Chondrocyte (in vitro differentiated cells): ENCODE measurements around the gene EPHA6. TPM values are rescaled to one million over a fixed set of nuclear protein-coding genes. Genes with fewer than 3 reads are reported as not detected.
A peak's percentile ranks its signal among the peaks of the same experiment; 100 is the strongest.
"Not testable (repeated sequence)": the region's sequence is repeated elsewhere in the genome, so short reads cannot be mapped to it uniquely, and the experiment has no call there.

Experiments used
- DNase-seq: peaks from one replicate; pipeline ENCODE4 v3.0.0; 2021; ENCODE audit warnings: mixed read lengths, low spot score
- H3K27ac Mint-ChIP-seq: one replicate; pipeline ENCODE4 v1.8.0; 2021; ENCODE audit warnings: mild to moderate bottlenecking, moderate library complexity, mixed read lengths; ENCODE audit not compliant: unreplicated experiment
- H3K27me3 Mint-ChIP-seq: 2 replicates; pipeline ENCODE4 v1.8.0; 2021; ENCODE audit warnings: low read depth, mixed read lengths
- H3K36me3 Mint-ChIP-seq: 2 replicates; pipeline ENCODE4 v1.8.0; 2021; ENCODE audit warnings: low read depth, mixed read lengths
- H3K4me1 Mint-ChIP-seq: 2 replicates; pipeline ENCODE4 v1.8.0; 2021; ENCODE audit warnings: low read depth, mild to moderate bottlenecking, mixed read lengths
- H3K4me3 Mint-ChIP-seq: one replicate; pipeline ENCODE4 v1.8.0; 2021; ENCODE audit warnings: mild to moderate bottlenecking, moderate library complexity, mixed read lengths; ENCODE audit not compliant: unreplicated experiment
- H3K9me3 Mint-ChIP-seq: 2 replicates; pipeline ENCODE4 v1.8.0; 2021; ENCODE audit warnings: low read depth, mixed read lengths
- CTCF ChIP-seq: fragments of 200-600 bp; sonication (generic); IDR thresholded peaks from 2 replicates; pipeline ENCODE4 v1.5.0; 2021; ENCODE audit warnings: antibody characterized with exemption, mild to moderate bottlenecking, moderate library complexity
- total RNA-seq: library from RNA; stranded (reverse); gene quantifications from 3 replicates; pipeline ENCODE4 v1.2.1, GENCODE V29; 2021

The EPHA6 gene
- total RNA-seq, 1 donor from 2014 or later = 0.62 TPM

- Mint-ChIP-seq H3K27ac (no peak overlapping the region), H3K27me3 (peaks cover 8% of the 10 kb centered on the region), H3K9me3 (no peaks in the 10 kb centered on the region), H3K36me3 (no peaks in the 10 kb centered on the region), H3K4me3 (no peak overlapping the region), H3K4me1 (no peaks in the 10 kb centered on the region)
- DNase-seq = peak; percentile 87
- TF ChIP-seq CTCF = no peak
Observed at GRCh38 chr3:97265237-97266005, 451.0 kb downstream of the EPHA6 start.

GRCh38 chr3:97269202-97269601, 454.8 kb downstream of the EPHA6 start:
- DNase-seq = no peak
- H3K4me1 Mint-ChIP-seq = no peaks in the 10 kb centered on the region
- no peak overlapping the region for H3K27ac Mint-ChIP-seq
- peaks cover 3% of the 10 kb centered on the region for H3K9me3 Mint-ChIP-seq
- H3K36me3 Mint-ChIP-seq = no peaks in the 10 kb centered on the region
- TF ChIP-seq CTCF = no peak
- H3K4me3 Mint-ChIP-seq = no peak overlapping the region
- H3K27me3 Mint-ChIP-seq = peaks cover 8% of the 10 kb centered on the region

- DNase-seq, H3K27me3 Mint-ChIP-seq, H3K9me3 Mint-ChIP-seq, H3K36me3 Mint-ChIP-seq, H3K27ac Mint-ChIP-seq, H3K4me1 Mint-ChIP-seq, H3K4me3 Mint-ChIP-seq: not testable (repeated sequence)
Observed at GRCh38 chr3:97276879-97277550, 462.6 kb downstream of the EPHA6 start.

- Mint-ChIP-seq H3K27me3 (no peaks in the 10 kb centered on the region), H3K9me3 (no peaks in the 10 kb centered on the region), H3K36me3 (no peaks in the 10 kb centered on the region), H3K4me1 (no peaks in the 10 kb centered on the region), H3K4me3 (no peak overlapping the region), H3K27ac (no peak overlapping the region)
- TF ChIP-seq CTCF = no peak
- no peak for DNase-seq
Observed at GRCh38 chr3:97277708-97278107, 463.3 kb downstream of the EPHA6 start.

- no peaks in the 10 kb centered on the region for H3K36me3 Mint-ChIP-seq
- H3K4me3 Mint-ChIP-seq = no peak overlapping the region
- TF ChIP-seq CTCF = no peak
- H3K27ac Mint-ChIP-seq = no peak overlapping the region
- H3K9me3 Mint-ChIP-seq = no peaks in the 10 kb centered on the region
- DNase-seq = no peak
- H3K4me1 Mint-ChIP-seq = no peaks in the 10 kb centered on the region
- H3K27me3 Mint-ChIP-seq = no peaks in the 10 kb centered on the region
Observed at GRCh38 chr3:97278506-97278905, 464.1 kb downstream of the EPHA6 start.
